AG04449 (cell line): ENCODE data around the gene KRT78.

Experiments used
- CTCF ChIA-PET: fragments of 350-600 bp; formaldehyde crosslinking; extraction: SDS; loops from one replicate; lab custom pipeline; 2021; ENCODE audit warnings: antibody characterized with exemption; lab: Yijun Ruan, JAX
- POLR2A ChIA-PET: fragments of 400-600, 350-600 bp; formaldehyde crosslinking; extraction: SDS; loops from one replicate; lab custom pipeline; 2020; ENCODE audit warnings: antibody characterized with exemption, inconsistent platforms; lab: Yijun Ruan, JAX
- DNase-seq: peaks from one replicate; pipeline ENCODE4 v3.0.0-alpha.2; 2010; ENCODE audit warnings: low read depth, low spot score
- H3K4me3 ChIP-seq: 2 replicates; pipeline ENCODE4 v1.5.1; 2011; ENCODE audit warnings: low read depth, mild to moderate bottlenecking, control low read depth, low read length
- CTCF ChIP-seq: IDR thresholded peaks from one replicate; pipeline ENCODE4 v1.5.1; 2011; ENCODE audit warnings: mild to moderate bottlenecking, moderate library complexity, low read length, control low read depth, inconsistent platforms; ENCODE audit not compliant: insufficient read depth; ENCODE audit errors: missing control alignments

The KRT78 gene

GRCh38 chr12:52822771-52823510, 25.9 kb downstream of the KRT78 start:
- CTCF ChIA-PET: interaction anchor here (1.2 kb wide), 1 partner anchor 10 kb away, joined by 4 read pairs; no protein-coding TSS in a partner anchor
- TF ChIP-seq CTCF: no peak
- no peak overlapping the region for H3K4me3 ChIP-seq
- DNase-seq: no peak
- POLR2A ChIA-PET: no interaction called here

- ChIA-PET POLR2A (no interaction called here), CTCF (interaction anchor here (1.2 kb wide), 1 partner anchor 9 kb away, joined by 4 read pairs; no protein-coding TSS in a partner anchor)
Observed at GRCh38 chr12:52821826-52822660, 26.8 kb downstream of the KRT78 start.

GRCh38 chr12:52821071-52821730, 27.6 kb downstream of the KRT78 start:
- H3K4me3 ChIP-seq: no peak overlapping the region
- ChIA-PET POLR2A (no interaction called here), CTCF (no interaction called here)
- no peak for TF ChIP-seq CTCF
- DNase-seq: no peak

More at GRCh38 chr12:52821826-52822660, 26.8 kb downstream of the KRT78 start:
- TF ChIP-seq CTCF: no peak
- no peak overlapping the region for H3K4me3 ChIP-seq
- DNase-seq: no peak

GRCh38 chr12:52820521-52820920, 28.3 kb downstream of the KRT78 start:
- TF ChIP-seq CTCF: no peak
- H3K4me3 ChIP-seq: no peak overlapping the region
- ChIA-PET CTCF (no interaction called here), POLR2A (no interaction called here)
- DNase-seq: no peak

GRCh38 chr12:52819731-52820510, 28.9 kb downstream of the KRT78 start:
- POLR2A ChIA-PET: no interaction called here
- no peak for TF ChIP-seq CTCF
- CTCF ChIA-PET: no interaction called here
- H3K4me3 ChIP-seq: no peak overlapping the region
- DNase-seq: no peak
